Fibroblast of skin of abdomen (primary cell): ENCODE data around the gene STK4.

ENCODE experiments used
- DNase-seq: peaks from one replicate; pipeline ENCODE4 v3.0.0-alpha.2; 2013

STK4 gene

DNA sequence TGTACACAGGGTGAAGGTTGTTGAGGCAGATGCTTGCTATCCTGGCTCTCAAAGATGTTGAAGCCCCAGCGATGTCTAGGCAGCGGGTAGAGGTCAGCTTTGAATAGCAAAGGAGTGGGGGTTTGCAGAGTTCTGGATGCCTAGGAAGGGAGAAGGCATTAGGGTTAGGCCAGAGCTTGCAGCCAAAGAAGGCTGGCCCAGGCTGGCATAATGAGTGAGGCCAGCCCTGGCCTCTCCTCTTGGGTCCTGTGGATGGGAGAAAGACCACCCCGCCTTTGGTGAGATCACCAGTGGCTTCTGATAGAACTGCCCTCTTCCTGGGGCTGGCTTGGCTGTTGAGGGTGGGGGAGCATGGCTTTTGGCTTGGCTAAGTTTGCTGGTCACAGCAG, 149.1 kb downstream of the STK4 start:
- no peak for DNase-seq

DNA sequence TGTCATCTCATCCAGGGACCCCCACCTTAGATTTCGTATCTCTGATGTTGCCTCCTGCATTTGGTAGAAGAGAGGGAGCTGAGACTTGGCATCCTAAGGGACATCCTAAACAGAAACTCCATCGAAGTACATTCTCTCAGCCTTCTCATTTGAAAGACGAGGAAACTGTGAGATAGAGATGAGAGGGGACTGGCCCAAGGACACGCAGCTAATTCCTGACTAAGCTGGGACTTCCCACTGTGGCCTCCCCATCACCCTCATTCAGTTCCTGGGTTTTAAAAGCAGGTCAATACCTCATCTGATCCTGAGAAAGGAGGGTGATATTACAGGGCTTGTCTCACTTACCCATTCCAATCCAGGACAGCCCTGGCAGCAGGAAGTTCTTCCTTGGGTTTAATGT, 149.5 kb downstream of the STK4 start:
- no peak for DNase-seq

DNA sequence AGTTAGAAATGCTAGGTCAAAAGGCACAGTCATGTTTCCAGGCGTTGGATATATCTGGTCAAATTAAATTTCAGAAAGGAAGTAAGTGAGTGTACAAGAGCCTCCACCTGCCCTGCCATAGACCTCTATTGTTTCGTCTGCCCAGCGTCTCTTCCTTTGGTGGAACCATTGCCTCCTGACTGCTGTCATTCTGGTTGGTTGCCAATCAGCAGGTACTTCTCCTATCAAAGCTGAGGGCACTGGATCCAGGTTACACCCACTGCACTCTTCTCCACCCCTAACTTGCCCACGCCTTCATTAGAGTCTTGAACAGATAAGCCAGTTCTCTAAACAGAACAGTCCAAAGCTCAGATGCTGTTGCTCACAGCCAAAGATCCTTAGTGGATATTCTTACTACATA, 151.3 kb downstream of the STK4 start:
- DNase-seq = no peak

DNA sequence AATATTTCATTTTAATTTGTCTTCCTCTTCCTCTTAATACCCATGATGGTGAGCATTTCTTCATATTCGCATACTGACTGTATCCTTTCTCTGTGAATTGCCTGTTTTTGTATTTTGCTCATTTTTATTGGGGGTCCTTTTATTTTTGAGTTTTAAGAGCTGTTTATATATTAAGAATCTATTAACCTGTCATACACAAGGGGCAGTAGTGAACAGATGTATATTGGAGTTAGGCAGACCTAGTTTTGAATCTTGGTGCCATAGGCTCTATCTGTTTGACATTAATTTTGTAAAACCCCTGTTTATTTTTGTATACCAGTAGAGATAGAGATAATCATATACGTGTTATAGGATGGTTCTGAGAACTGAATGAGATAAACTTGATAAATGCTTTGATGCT, 151.7 kb downstream of the STK4 start:
- DNase-seq = no peak

DNA sequence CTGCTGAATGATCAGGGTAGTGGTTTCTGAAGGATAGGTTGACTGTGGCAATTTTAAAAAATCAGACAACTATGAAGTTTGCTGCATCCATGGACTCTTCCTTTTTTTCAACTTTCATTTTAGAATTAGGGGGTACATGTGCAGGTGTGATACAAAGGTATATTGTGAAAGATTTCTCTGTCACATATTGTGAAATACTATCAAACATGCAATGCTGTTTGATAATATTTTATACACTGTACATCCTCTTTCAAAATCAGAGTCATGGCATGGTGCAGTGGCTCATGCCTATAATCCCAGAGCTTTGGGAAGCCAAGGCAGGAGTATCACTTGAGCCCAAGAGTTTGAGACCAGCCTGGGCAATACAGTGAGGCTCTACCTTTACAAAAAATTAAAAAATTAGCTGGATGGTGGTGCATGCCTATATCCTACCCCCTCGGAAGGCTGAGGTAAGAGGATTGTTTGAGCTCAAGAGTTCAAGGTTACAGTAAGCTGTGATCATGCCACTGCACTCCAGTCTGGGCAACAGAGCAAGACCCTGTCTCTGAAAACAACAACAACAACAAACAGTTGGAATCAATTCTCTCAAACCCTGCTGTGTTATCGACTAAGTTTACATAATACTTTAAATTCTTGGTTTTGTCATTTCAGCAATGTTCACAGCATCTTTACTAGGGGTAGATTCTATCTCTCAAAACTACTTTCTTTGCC, 153.4 kb downstream of the STK4 start:
- no peak for DNase-seq

DNA sequence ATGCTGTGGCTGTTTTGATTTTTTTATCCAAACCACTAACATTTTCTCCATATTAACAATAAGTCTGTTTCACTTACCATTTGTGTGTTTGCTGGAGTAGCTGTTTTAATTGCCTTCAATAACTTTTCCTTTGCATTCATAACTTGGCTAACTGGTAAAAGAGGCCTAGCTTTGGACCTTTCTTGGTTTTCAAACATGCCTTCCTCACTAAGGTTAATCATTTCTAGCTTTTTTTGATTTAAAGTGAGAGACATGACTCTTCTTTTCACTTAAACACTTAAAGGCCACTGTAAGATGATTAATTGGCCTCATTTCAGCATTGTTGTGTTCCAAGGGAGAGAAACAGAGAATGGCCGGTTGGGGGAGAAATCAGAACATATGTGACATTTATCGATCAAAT, 155.1 kb downstream of the STK4 start:
- DNase-seq = no peak

DNA sequence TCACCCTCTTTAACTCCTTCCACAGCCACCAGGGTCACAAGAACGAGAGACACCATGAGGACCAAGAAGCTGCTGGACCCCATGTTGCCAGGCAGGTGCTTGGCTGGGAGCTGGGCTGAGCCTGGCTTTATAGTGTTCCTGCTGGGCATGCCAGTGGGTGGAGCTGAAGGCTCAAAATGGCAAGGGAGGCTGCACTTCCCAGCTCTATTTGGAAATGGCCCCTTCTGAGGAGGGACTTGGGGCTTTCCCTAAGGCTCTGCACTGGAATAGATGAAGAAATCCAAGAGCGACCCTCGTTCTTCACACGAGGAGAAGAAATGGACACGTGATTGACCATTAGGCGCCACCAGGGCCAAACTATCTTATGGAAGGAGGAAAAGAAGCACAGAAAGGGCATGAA, 158.1 kb downstream of the STK4 start, which contains the start of gene WFDC12:
Gene WFDC12 (minus strand): TSS at position 101 of the 400 bp plus-strand sequence. CDS start 18 bp downstream, at position 83.
- no peak for DNase-seq

DNA sequence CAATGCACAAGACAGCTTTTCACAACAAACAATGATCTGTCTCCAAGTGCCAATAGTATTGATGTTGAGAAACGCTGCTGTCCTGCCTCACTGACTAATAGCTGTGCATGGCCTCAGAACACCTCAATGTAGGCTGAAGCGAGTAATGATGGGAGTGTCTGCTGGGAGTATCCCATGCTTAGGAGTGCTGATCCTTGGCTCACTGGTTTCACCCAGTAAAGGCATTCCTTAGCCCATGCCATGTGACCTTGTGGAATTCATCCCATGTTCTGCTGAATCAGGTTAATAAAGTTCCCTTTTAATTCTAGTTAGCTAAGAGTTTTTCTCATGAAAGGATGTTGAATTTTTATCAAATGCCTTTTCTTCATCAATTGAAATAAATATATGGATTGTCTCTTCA, 161.8 kb downstream of the STK4 start:
- DNase-seq = no peak
